GM19035 (cell line): ENCODE results near the gene VPS16.
"Not testable (repeated sequence)": the region's sequence is repeated elsewhere in the genome, so short reads cannot be mapped to it uniquely, and the experiment has no call there.

Experiments
- ATAC-seq: cut with Tn5 transposase; IDR thresholded peaks from one replicate; pipeline ENCODE4 v1.9.1; 2021; ENCODE audit not compliant: unreplicated experiment

VPS16 gene

DNA sequence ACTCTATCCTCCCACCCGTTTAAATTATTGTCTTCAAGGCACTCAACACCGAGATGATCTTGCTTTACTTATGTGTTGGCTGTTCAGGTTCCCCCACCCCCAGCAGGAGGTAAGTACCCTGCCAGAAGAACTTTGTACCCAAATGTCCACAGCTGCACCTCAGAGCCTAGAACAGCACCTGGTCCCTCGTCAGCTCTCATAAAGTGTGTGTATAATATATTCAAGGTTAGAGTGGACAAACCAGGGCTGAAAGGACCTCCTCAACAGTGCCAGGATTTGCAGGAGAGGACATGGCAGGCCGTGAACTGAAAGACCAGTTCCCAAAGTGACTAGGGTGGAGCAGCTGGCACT lies 34.2 kb upstream of the VPS16 start:
- ATAC-seq: no peak

DNA sequence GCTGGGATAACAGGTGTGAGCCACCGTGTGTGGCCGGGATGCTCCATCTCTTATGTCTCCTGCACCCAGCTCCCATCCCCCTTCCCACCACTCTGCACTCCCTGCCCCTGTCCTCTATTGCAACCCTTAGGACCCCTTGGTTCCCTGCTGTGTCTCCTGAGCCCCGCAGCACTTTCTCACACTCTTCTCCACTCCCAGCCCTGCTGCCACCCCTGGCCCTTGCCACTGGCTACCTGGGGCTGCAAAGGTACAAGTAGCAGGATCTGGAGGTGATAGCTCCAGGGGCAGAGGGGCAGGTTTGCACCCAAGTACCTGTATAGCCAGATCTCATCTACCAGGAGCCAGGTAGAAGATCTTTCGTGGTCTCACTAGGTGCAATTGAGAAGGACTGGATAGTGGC lies 33.5 kb upstream of the VPS16 start:
- no peak for ATAC-seq

- not testable (repeated sequence) for ATAC-seq
Measured at GRCh38 chr20:2807929-2808328, 32.6 kb upstream of the VPS16 start.

DNA sequence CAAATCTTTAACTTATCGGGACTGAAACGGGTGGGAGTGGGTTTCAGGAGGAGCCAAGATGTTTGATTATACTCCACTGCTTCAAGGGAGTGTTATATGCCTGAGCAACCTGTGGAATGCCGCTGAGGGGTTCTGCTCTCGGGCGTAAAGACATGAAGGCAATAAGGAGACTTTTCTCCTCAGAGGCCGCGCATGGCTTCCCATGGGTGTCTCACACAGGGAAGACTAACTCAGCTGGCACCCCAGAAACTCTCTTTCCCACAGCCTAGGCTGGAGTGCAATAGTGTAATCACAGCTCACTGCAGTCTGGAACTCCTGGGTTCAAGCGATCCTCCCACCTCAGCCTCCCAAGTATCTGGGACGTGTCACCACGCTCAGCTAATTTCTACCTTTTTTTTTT lies 30.9 kb upstream of the VPS16 start:
- no peak for ATAC-seq

DNA sequence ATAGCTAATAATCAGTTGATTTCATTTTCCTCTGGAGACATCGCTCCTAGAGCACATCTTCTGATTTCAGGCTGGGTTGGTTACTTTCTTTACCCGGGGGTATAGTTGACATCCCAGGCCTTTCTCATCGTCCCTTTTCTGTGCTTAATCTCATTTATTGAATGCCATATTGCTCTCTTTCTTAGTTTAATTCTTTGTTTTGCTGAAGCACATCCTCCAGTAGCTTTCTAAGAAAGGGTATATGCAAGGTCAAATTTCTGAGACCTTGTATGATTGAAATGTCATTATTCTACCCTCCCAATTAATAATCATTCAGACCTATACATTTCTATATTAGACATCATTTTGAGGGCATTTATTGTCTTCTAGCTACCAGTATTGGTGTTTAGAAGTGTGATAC lies 28.4 kb upstream of the VPS16 start:
- no peak for ATAC-seq

- no peak for ATAC-seq
Measured at GRCh38 chr20:2814076-2814475, 26.5 kb upstream of the VPS16 start.

GRCh38 chr20:2814587-2815051 lies 25.9 kb upstream of the VPS16 start, which contains the start of gene C20orf141:
C20orf141 (plus strand) TSS chr20:2814987; CDS start chr20:2815185, 198 bp downstream.
- ATAC-seq: no peak

GRCh38 chr20:2815242-2815900 lies 25.2 kb upstream of the VPS16 start:
- ATAC-seq: no peak

- no peak for ATAC-seq
Measured at GRCh38 chr20:2816030-2816582, 24.4 kb upstream of the VPS16 start, which contains the start of gene TMEM239. TMEM239 (plus strand) TSS chr20:2816364; CDS start chr20:2816555, 191 bp downstream.

GRCh38 chr20:2816583-2817340 lies 23.8 kb upstream of the VPS16 start:
- no peak for ATAC-seq

- no peak for ATAC-seq
Measured at GRCh38 chr20:2817341-2817726, 23.2 kb upstream of the VPS16 start.

GRCh38 chr20:2817891-2818595 lies 22.5 kb upstream of the VPS16 start:
- ATAC-seq: no peak

- ATAC-seq: no peak
Measured at GRCh38 chr20:2820084-2820895, 20.3 kb upstream of the VPS16 start.

GRCh38 chr20:2820896-2821869 lies 19.4 kb upstream of the VPS16 start:
- no peak for ATAC-seq

DNA sequence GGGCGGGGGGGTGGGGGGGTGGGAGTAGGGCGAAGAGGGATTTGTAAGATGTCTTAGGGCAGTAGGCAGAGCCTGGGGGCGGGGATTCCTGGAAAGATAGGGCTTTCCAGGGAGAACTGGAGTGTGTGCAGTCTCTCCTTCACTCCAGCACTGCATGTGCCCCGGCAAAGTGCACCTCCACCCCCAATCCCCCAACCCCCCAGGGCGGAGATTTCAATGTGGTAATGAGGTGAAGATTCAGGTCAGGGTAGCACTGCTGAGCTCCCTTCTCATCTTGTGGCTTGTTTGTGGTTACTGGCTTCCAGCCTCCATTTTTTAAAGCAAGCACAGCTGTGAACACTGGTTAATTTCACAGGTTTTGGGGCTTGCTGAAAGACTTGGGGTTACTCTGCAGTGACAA lies 18.5 kb upstream of the VPS16 start:
- ATAC-seq: no peak

DNA sequence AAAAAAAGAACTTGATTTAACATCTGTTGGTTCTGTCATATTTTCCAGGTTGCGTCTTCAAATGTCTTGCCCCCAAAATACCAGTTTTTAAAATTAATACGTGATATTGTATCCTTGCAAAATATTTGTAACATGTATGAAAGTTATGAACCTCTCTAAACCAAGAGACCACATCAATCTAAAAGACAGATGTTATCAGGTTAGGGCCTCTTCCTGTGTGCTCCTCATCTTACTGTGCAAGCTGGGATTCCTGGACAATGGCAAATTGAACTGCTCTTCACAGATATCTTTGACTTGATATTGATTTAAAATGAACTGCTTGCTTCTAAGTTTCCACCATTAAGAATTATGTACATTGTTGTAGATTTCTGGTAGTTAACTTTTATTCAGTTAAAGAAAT lies 14.8 kb upstream of the VPS16 start:
- no peak for ATAC-seq

DNA sequence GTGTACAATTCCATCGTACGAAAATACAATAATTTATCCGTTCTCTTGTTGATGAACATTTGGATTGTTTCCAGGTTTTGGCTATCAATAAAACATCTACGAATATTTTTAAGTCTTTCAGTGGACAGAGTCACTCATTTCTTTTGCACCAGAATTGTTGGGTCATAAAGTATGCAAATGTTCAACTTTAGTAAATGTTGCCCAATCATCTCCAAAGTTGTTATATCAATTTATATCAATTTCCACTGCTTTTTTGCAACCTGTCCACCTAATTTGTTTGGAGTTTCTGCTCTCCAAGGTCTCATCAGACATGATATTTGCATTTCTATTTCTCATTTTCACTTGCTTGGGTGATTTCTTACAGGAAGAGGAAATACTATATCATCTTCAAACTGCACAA lies 13.9 kb upstream of the VPS16 start:
- ATAC-seq: no peak

GRCh38 chr20:2829376-2829775 lies 11.2 kb upstream of the VPS16 start:
- no peak for ATAC-seq

GRCh38 chr20:2831206-2831605 lies 9.3 kb upstream of the VPS16 start:
- not testable (repeated sequence) for ATAC-seq

DNA sequence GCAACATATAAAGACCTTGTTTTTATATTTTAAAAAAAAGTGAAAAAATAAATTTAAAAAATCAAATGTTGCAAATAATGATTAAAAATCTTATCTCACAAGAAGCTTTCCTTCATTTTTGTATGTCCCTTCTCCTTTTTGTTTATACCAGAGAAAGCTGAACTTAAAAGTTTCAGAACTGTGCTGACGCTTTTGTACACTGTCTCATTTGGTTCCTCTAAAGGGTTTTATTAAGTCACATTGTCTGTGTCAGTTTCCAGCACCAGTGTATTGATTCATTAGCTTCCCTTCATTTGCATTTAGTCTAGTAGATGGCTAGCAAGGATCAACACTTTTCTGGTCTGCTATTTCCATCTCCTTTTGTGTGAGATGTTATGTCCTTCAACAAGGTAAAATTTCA lies 6.8 kb upstream of the VPS16 start:
- ATAC-seq: no peak
